ENCODE data around the gene TAL1.

- TF ChIP-seq GATA3 (IDR thresholded peaks at IDR 0.05; ENCODE audit: low read depth, low read length), result no peak
- no peak for TF ChIP-seq GATA2 (IDR thresholded peaks at IDR 0.05; ENCODE audit: low read depth, low read length)
These were observed 41.5 kb downstream of the TAL1 start for GRCh38 chr1:47190509-47190855.

All from SH-SY5Y (cell line).